ENCODE data around the gene FCAMR.

FCAMR gene, protein sequence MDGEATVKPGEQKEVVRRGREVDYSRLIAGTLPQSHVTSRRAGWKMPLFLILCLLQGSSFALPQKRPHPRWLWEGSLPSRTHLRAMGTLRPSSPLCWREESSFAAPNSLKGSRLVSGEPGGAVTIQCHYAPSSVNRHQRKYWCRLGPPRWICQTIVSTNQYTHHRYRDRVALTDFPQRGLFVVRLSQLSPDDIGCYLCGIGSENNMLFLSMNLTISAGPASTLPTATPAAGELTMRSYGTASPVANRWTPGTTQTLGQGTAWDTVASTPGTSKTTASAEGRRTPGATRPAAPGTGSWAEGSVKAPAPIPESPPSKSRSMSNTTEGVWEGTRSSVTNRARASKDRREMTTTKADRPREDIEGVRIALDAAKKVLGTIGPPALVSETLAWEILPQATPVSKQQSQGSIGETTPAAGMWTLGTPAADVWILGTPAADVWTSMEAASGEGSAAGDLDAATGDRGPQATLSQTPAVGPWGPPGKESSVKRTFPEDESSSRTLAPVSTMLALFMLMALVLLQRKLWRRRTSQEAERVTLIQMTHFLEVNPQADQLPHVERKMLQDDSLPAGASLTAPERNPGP

DNA sequence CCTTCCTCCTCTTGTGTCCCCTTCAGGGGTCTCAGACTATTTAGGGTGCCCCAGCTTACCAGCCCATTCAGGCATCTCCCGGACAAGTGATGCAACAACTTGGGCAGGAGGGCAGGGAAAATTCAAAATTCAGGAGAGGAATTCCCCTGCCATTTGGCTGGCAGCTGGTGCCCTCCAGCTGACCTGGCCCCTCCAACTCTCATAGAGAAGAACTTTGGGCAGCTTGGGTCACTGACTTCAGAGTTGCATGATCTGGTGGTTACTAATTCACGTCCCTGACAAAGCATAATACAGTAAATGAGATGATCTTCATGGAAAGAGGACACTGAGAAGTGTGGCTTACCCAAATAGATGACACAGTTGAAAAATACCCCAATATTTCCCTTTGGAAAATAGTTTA, at the start of gene FCAMR:
Gene FCAMR, minus strand, starts transcription at position 15 of the 400 bp plus-strand sequence. CDS start 335 bp downstream, outside the sequence.
- TF ChIP-seq, protein P1, sequence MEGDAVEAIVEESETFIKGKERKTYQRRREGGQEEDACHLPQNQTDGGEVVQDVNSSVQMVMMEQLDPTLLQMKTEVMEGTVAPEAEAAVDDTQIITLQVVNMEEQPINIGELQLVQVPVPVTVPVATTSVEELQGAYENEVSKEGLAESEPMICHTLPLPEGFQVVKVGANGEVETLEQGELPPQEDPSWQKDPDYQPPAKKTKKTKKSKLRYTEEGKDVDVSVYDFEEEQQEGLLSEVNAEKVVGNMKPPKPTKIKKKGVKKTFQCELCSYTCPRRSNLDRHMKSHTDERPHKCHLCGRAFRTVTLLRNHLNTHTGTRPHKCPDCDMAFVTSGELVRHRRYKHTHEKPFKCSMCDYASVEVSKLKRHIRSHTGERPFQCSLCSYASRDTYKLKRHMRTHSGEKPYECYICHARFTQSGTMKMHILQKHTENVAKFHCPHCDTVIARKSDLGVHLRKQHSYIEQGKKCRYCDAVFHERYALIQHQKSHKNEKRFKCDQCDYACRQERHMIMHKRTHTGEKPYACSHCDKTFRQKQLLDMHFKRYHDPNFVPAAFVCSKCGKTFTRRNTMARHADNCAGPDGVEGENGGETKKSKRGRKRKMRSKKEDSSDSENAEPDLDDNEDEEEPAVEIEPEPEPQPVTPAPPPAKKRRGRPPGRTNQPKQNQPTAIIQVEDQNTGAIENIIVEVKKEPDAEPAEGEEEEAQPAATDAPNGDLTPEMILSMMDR (conservative IDR thresholded peaks at IDR 0.05): no peak
- TF ChIP-seq ZFX (IDR thresholded peaks at IDR 0.05): no peak
- no peak within 1 kb of the TSS for H3K27ac ChIP-seq

DNA sequence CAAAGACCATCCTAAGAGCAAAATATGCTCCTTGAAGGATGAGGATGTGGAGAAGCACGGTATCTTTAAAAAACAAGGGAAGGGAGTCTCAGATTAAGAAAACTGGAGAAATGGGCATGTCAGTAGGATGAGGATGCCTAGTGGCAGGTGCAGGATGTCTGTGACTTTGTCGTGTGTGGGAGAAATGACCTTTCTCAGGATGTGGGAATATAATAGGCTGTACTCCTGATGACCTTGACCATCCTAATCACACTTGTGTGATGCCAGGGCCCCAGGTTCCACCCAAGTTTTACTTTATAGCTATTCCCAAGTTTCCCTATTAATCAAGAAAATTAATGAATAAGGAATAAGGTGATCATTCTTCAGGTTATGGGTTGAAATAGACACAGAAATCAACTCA, 49.4 kb upstream of the FCAMR start:
- no peak for TF ChIP-seq ZFX (IDR thresholded peaks at IDR 0.05)
- TF ChIP-seq, protein P1 (conservative IDR thresholded peaks at IDR 0.05): no peak
- H3K27ac ChIP-seq: no peak overlapping the region

DNA sequence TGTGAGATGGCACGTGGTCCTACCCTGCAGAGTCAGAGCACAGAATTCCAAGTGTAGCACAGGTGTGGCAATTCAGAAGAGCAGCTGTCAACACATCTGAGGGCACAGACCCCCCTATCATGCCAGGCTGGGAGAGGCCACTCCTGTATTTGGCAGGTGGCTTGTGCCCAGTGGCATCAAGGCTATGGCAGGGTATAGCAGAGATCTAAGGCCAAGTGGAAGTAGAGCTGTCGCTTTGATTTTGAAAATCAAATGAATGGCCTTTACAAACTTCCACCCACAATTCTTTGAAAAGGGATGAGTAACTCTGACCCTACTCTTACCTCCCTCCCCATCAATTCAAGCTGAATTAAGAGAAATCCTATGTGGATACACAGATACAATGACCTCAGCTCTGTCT, 48.9 kb upstream of the FCAMR start:
- TF ChIP-seq, protein P1 (conservative IDR thresholded peaks at IDR 0.05): no peak
- no peak for TF ChIP-seq ZFX (IDR thresholded peaks at IDR 0.05)
- peak overlapping the region; percentile 10 for H3K27ac ChIP-seq

DNA sequence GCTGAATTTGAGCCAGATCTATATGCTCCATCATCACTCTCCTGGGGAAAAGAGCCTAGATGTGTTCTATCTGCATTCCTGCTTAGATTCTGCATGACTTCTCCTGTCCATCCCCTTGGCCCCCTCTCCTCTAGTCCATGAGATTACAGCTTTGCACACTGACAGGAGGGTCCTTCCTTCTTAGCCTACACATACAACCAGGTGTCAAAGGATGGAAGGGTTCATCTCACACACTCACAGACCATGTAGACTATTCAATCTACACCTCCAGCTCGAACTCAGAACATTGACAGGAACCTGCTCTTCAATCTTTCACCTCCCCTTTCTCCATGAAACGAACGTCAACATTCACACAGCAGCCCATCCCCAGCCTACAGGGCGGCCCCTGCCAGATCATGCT, 48.4 kb upstream of the FCAMR start:
- peak overlapping the region; percentile 10 for H3K27ac ChIP-seq
- TF ChIP-seq ZFX (IDR thresholded peaks at IDR 0.05): no peak
- TF ChIP-seq, protein P1 (conservative IDR thresholded peaks at IDR 0.05): no peak

DNA sequence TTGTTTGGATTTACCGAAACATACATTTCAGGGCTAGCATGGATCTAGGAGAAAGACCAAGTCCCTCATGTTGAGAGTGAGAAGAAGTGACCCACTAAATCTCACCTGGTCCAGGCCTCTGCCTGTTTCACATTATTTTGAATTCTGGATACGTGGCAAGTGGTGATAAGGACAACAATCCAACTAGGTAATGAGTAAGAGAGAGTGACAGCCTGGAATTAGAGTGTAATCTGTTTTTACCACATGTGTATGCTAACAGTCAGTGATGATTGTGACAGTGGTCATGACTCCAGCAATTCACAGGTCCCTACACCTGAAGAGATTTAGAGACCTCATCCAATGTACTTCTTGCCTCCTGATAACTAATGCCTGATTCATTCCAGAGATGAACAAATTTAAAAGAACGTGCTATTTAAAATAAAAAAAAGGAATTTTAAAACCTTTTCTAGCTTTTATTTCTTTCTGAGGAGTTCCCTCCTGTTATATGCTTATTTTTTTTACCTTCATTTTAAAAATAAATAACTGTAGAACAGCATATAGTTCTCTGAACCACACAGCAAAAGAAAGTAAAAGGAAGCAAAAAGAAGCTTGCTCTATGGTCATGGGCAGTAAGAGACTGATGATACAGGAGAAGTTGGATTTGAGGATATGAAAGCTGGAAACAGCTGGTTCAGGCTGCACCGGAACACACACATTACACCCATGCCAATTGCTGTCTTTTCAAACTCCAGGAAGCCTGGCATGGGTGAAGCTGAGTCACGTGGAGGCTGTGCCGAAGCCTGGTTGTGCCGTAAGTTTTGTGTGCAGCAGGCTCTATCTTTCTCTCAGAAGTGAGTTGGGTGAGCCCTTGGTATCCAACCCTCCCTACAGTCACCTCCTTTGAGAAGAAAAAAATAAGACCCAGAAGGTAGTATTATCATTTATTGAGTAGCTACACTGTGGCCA, 47.6 kb upstream of the FCAMR start:
- TF ChIP-seq, protein P1 (conservative IDR thresholded peaks at IDR 0.05): no peak
- TF ChIP-seq ZFX (IDR thresholded peaks at IDR 0.05): no peak
- peak overlapping the region; percentile 10; the same call in 1 of the 2 replicates for H3K27ac ChIP-seq

DNA sequence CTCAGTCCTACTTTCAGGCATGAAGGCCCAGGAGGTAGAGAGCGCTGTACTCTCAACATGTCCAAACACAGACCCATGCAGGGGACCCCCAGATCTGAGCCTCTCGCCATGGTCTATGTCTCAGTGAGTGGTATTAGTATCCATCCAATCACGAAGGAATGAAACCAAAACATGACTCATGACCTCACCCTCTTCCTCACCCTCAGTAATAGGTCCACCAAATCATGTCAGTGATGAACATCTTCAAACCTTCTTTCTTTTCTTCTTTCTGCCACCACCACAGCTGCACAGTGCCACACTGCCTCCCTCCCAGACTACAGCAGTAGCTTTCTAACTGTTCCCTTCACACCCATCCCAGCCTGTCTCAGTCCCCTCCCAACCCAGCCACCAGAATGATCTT, 45.5 kb upstream of the FCAMR start:
- no peak for TF ChIP-seq ZFX (IDR thresholded peaks at IDR 0.05)
- TF ChIP-seq, protein P1 (conservative IDR thresholded peaks at IDR 0.05): no peak
- H3K27ac ChIP-seq: no peak overlapping the region

All from C4-2B (cell line).